ENCODE results near the gene PRKRIP1.
"Not testable (repeated sequence)": the region's sequence is repeated elsewhere in the genome, so short reads cannot be mapped to it uniquely, and the experiment has no call there.

GRCh38 chr7:102346983-102347382 is 49.2 kb upstream of the PRKRIP1 start:
- TF ChIP-seq CTCF, POLR2A (IDR thresholded peaks at IDR 0.05): not testable (repeated sequence)
